Stimulated activated naive CD8-positive, alpha-beta T cell treated with anti-CD3 and anti-CD28 coated beads, Interleukin-15, Interleukin-2, amounts not matched to agents 100 U/mL and 50 U/mL, for 24 hours (primary cell): Measurements from ENCODE around the gene GALNT12.

Source experiments
- ATAC-seq: fragments of 150-1000 bp; cut with Tn5 transposase; one replicate; pipeline ENCODE4 v1.10.0; 2021
- DNase-seq: peaks from one replicate; pipeline ENCODE4 v3.0.0; 2021

The GALNT12 gene

GRCh38 chr9:98781588-98782383 lies 25.7 kb upstream of the GALNT12 start:
- ATAC-seq (no peak), DNase-seq (no peak)

- ATAC-seq (no peak), DNase-seq (no peak)
Measured at GRCh38 chr9:98783518-98784226, 23.8 kb upstream of the GALNT12 start.

DNA sequence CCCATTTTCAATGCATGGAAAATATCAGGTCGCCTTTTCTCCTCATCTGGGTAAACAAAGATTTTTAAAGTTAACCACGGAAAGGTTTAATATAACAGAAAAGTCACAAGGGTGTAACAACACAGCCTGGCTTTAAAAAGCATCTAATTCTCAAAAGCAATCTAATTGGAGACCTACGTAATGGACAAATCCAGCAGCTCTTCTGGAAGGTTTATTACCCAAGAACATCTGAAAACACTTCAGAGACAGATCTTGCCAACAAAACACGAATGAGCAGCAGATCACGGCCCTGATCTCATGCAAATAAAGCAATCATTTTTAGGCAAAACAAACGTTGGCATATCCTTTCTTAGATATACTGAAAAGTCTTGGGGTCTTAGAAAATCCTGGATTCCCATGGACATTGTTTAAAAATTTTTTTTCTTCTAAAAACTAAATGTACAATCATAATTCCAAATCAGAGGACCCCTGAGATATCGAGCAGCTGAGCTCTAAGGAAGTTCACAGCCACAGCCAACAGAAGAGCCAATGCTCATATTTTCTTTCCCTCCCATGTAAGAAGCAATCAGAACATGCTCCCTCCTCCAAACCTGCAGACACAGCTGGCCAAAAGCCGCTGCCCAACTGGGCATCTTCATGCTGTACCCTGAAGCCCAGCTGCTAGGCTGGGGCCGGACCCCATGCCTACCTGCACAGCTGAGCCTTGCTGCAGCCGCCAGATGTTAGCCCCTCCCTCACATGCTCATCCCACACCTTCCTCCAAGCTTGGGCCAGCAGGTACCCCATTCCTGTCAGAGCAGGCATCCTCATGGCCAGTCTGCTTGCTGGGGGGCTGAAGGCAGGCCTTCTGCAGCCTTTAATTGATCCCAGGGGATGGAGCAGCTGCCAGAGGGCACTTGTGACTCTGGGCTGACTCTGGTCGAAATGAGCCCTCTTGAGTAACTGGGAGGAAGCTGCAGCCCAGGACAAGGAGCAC lies 22.4 kb upstream of the GALNT12 start:
- DNase-seq (no peak), ATAC-seq (no peak)

DNA sequence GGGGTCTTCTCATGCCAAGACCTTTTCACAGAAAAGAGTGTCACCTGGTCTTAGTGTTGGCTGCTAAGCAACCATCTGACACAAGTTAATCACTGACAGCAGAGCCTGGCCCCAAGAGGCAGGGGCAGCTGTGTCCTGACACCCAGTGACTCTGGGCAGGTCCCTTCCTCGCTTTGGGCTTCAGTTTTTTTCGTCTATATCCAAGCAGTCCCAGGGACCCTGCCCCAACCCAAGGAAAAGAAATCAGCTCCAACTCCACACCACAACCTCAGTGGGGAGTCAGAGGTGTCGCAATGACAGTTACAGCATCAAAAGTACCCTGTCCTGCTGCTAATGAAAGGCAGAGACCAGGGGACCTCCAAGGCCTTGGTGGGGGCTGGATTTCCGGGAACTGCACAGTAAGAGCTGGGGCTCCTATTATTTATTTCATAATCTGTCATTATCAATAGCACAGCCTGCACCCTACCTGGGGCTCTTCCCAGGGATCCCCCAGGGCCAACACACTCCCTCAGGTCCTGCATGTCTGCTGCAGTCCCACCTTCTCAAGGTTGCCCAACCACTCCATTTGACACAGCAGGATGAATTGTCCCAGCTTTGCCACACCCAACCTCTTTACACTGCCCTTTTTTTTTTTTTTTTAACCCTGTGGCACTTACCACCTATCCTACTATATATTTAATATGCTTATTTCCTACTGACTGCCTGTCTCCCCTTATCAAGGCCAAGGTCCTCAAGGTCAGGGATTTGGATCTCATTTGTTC lies 20.5 kb upstream of the GALNT12 start:
- ATAC-seq, result no peak
- DNase-seq, result no peak

DNA sequence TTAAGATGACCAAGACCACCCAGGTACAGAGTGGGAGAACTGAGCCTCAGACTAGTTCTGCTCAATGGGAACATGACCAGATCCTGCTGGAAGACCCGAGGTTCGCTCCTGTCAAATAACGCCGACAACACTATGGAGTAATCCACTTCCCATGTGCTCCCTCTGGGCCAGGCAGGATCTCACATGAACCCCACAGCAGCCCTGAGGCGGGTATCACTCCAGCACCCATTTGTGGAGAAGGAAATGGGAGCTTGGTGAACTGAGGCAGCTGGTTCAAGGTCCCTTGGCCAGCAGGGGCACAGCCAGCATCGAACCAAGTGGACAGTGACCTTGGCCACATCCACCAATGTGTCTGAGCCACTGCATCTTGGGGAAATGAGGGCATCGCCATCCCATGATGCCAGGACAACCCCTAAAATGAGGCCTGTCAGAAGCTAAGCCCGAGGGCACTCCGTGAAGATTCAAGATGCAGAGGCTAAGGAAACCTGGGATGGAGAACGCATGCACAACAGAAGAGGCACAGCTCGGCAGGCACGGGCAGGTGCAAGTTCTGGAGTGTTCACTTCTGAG lies 19.6 kb upstream of the GALNT12 start:
- no peak for DNase-seq
- no peak for ATAC-seq

DNA sequence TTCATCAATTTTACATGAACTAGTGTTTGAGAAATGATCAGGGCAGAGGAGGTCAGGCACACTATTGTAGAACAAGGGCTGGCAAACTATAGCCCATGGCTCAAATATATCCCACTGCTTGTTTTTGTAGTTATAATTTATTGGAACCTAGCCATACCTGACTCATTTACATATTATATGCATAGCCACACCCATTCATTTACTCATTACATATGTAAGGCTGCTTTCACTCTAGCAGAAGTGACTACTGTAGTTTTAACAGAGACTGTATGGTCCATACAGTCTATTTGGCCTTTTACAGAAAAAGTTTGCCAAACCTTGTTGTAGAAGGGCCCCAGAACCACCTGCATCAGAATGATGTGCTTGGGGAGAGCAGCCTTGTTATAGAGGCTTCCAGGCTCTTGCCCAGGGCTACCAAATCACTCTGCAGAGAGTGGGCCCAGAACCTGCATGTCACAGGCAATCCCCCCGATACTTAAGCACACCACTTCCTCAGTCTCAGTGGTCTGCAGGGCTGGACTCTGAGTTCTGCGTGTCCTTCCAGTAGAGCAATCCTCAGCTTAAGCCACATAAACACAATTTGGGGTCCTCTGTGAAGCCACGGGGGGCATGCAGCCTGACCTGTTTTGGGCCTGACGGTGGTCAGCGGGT lies 17.9 kb upstream of the GALNT12 start:
- ATAC-seq, result no peak
- no peak for DNase-seq

- ATAC-seq (no peak), DNase-seq (no peak)
Measured at GRCh38 chr9:98790134-98790841, 17.2 kb upstream of the GALNT12 start.

DNA sequence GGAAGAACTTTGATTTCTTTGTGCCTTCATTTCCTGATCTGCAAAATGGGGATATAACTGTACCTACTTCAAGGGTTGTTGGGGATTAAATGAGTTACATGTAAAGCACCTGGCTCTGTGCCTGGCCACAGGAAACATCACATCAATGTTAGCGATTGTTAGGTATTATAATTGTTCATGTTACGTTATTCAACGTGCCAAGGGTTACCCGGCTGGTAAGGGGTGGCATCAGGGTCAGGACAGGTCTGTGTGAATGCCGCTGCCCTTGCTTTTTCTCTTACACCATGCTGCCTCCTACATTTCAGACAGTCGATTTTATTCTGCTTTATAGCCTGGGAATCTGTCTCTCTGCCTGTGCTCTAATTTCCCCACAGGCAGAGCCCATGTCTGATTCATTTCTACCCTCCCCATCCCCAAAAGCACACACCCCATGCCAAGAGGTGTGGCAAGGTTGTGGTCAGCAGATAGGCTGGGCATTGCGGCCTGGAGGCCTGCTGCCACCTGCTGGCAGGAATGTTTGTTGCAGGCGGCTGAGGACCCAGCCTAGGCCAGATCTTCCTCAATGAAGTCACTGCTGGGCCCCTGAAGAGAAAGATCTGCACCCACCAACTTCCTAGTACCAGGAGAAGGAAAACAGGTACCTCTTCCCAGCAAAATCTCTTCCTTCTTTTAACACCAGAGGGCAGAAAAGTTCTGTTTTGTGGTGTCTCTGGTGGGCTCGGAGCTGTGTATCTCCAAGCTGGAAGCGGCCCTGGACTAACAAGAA lies 16.4 kb upstream of the GALNT12 start:
- ATAC-seq (peak; percentile 67), DNase-seq (peak; percentile 76)

- ATAC-seq (no peak), DNase-seq (no peak)
Measured at GRCh38 chr9:98791608-98792490, 15.6 kb upstream of the GALNT12 start.

- no peak for ATAC-seq
- DNase-seq, result no peak
Measured at GRCh38 chr9:98793031-98793430, 14.4 kb upstream of the GALNT12 start.

DNA sequence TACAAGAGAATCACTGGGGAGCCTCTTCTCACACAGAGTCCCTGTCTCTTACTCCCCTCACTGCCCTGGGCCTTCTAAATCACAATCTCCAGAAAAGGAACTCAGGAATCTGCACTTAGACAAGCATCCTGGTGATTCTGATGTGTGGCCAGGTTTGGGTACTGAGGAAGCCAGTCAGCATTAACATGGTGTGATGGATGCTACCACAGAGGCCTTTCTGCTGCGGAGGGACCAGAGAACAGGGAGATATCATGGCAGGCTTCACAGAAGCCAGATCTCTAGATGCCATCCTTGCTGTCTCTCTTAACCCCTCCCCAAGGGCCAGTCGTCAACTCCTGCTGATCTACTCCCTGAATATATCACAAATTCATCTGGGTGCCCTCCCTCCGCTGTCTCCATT lies 12.7 kb upstream of the GALNT12 start:
- DNase-seq, result no peak
- no peak for ATAC-seq

- ATAC-seq (no peak), DNase-seq (no peak)
Measured at GRCh38 chr9:98795295-98795955, 12.0 kb upstream of the GALNT12 start.

DNA sequence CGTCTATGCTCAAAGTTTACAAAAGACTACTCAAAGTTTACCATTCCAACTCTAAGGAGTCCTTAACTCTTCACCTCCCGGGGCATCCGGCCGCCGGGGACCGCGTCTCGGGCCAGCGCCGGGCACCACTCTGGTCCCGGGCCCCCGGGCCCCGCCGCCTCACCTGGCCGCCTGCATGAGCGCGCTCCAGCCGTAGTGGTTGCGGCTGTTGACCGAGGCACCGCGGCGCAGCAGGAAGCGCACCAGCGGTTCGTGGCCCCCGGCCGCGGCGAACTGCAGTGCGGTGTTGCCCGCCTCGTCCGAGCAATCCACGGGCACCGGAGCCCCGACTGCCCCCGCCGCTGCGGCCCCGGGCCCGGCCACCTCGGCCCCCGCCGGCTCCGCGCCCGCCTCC lies 11.5 kb upstream of the GALNT12 start:
- ATAC-seq (peak; percentile 24), DNase-seq (peak; percentile 38)

DNA sequence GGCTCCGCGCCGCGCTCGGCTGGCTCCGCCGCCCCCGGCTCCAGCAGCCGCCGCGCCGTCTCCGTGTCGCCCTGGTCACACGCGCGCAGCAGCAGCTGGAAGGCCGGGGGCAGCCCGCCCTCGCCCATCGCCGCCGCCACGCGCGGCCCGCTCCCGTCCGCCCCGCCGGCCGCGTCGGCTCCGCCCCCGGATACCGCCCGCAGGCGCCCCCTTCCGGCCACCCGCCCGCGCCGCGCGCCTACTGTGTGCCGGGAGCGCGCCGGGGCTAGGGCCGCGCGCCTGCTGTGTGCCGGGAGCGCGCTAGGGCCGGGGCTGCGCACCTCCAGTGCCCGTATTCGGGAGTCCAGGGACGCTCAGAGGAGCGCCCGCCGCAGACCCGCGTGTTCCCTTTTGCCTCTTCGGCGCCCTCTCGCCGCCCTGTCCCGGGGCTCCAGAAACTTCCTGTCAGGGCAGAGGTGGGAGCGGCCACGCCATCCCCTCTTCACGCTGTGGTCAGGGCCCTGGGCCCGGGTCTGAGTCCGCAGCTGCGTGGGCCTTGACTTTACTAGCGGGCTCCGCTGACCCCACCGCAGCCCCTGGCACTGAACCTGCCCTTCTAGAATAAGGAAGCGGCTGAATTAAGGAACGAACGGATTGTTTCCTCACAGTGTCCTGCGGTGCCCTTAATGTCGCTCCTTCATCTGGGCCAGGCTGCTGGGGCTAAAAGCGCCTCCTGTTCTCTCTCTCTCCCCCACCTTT lies 10.9 kb upstream of the GALNT12 start, which contains the start of gene ANKS6:
Gene ANKS6, minus strand, starts transcription at position 192 of the 738 bp plus-strand sequence. Its CDS starts 64 bp downstream, at position 128.
- DNase-seq, result peak; percentile 91
- ATAC-seq, result peak; percentile 95

DNA sequence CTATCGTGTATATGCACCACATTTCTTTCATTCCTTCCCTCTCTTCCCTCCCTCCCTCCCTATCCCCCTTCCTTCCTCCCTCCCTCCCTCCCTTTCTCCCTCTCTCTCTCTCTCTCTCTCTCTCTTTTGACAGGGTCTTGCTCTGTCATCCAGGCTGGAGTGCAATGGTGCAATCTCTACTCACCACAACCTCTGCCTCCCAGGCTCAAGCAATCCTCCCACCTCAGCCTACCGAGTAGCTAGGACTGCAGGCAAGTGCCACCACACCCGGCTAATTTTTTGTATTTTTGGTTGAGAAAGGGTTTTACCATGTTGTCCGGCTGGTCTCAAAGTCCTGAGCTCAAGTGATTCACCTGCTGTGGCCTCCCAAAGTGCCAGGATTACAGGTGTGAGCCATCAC lies 10.0 kb upstream of the GALNT12 start:
- ATAC-seq (no peak), DNase-seq (no peak)

- no peak for ATAC-seq
Measured at GRCh38 chr9:98798254-98798653, 9.2 kb upstream of the GALNT12 start.

DNA sequence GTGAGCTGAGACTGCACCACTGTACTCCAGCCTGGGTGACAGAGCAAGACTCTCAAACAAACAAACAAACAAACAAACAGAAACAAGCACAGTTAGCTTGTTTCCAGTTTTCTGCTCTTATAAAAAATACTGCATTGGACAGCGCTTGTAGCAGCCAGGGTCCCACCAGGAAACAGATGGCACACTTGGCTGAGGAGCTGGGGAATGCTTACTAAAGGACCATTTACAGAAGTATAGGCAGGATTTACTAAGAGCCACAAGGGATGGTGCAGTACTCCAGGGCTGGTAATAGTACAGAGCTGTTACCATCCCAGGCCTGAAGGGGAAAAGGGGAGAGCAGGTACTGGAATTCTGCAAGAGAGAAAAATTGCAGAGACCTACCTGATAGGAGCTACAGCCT lies 5.9 kb upstream of the GALNT12 start:
- no peak for DNase-seq

More at GRCh38 chr9:98798254-98798653, 9.2 kb upstream of the GALNT12 start:
- no peak for DNase-seq

More for the DNA sequence above, 5.9 kb upstream of the GALNT12 start:
- ATAC-seq, result no peak
